Stimulated activated CD4-positive, alpha-beta T cell treated with anti-CD3 and anti-CD28 coated beads, Interleukin-1b, Interleukin-23, amount 100 ng/mL, for 48 hours (primary cell): ENCODE data around the gene OR5B3.
"Not testable (repeated sequence)": the region's sequence is repeated elsewhere in the genome, so short reads cannot be mapped to it uniquely, and the experiment has no call there.

ENCODE experiments used
- DNase-seq: peaks from one replicate; pipeline ENCODE4 v3.0.0-alpha.2; 2020

Gene OR5B3

DNA sequence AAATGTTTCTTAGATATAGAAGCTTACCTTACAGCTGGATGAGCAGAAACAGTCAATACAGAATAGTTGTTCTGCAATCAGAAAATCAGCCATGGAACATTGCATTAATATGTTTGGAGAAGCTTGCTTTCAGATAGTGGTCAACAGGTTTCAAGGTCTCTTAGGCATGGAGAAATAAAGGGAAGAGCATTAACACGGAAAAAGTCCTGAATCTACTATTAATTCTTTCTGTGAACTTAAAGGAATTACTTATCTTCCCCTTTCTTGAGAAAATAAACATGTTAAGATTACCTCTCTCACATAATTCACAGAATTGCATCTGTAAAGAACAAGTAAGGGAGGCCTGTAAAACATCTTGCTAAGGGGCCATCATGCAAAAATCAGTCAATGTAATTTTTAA, at the start of gene OR5B3:
Gene OR5B3 (minus strand): TSS at position 101 of the 400 bp plus-strand sequence. CDS start 3,465 bp downstream, outside the sequence.
- no peak for DNase-seq

DNA sequence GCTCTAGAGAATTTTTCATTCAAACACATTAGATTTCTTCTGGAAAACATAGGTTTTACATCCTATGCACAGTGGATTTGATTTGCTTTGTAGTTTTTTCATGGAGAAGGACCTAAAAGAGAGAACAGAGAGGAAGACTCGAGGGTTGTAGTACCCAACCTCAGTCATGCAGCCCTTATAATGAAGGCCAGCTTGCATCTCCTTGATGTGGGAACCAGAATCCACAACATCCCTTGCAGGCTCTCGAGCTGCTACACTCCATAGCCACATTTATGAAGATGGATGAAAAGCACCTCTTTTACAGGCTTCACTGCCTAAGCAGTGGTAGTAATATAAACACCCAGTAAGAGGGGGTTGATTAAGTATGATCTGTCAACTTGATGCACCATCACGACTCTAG, 44.9 kb upstream of the OR5B3 start:
- no peak for DNase-seq

DNA sequence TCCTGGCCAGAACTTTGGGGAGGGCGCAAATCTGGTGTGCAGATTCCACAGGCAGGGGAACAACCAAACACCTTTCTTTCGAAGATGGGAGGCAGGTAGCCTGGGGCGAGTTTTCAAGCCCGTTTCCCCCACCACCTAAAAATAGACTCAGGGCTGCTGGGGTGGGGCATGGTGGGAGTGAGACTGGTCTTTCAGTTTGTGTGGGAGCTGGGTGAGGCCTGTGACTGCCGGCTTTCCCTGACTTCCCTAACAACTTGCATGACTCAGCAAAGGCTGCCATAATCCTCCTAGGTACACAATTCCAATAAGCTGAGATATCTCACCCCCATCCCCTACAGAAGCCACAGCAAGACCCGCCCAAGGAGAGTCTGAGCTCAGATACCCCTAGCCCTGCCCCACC, 39.6 kb upstream of the OR5B3 start:
- no peak for DNase-seq

DNA sequence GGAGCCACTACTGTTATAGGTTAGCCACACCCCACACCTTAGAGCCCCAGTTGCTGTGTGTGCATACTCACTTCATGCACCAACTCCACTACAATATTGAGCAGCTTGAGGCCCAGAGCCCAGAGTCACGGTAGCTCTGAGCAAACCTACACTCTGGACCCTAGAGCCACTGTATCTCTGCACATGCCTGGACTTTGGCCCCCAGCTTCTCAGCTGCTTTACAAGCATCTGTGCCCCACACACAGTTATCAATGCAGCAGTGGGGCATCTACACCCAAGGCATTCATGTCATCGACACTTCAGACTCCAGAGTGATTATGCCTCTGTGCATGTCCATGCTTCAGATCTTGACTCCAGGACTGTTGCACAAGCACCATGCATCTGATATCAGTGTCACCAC, 37.6 kb upstream of the OR5B3 start:
- DNase-seq, result no peak

DNA sequence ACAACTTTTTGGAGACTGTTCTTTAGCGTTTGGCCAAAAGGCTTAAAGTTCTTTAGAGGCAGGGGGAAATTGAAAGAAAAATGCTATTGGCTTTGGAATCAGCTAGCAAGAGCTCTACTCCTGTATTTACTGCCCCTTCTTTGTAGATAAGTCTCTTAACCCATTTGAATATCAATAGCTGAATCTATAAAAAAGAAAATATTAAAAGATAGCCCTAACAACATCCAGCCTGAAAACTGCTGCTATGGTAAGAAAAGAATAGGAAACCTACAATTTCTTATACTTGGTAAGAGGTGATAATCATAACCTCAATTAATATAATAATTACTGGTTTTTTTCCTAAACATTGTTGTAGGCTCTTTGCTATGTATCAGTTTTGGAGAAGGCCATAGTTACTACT, 35.5 kb upstream of the OR5B3 start, which contains the start of gene OR5B12:
Gene OR5B12 (minus strand): TSS at position 101 of the 400 bp plus-strand sequence. CDS start 2,085 bp downstream, outside the sequence.
- DNase-seq, result no peak

DNA sequence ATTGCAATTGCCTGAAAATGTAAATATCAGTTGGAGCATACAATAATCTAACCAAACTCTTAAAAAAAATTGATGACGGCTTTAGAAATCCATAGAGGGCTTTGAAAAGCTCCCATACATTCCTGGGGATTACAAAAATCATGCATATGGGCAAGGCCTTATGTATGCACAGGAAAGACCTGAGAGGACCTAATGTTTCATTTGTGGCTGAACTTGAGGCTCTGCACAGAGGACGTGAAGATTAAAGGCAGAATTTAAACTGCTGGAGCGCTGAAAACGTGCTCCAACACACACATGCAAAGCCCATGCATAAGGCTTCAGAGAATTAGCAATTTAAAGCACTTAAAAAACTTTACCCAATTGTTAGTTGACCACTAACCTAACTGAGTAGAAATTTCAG, 31.8 kb upstream of the OR5B3 start:
- no peak for DNase-seq

DNA sequence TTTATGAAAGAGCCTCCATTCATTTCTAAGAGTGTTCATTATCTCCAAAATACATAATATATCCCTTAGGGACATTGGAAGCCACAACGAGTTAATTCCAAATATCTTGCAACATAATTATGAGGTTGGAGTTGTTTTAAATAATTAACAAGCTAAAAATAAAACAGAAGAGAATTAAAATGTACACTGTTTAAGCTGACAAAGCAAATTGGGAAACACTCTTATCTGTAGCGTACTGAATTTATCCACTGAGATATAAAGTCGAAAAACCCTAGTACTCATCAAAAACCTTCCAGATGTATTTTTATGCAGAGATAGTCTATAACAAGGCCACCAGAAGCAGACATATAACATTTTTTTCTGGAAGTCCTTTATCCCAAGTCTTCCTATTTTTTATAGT, 27.5 kb upstream of the OR5B3 start:
- no peak for DNase-seq

DNA sequence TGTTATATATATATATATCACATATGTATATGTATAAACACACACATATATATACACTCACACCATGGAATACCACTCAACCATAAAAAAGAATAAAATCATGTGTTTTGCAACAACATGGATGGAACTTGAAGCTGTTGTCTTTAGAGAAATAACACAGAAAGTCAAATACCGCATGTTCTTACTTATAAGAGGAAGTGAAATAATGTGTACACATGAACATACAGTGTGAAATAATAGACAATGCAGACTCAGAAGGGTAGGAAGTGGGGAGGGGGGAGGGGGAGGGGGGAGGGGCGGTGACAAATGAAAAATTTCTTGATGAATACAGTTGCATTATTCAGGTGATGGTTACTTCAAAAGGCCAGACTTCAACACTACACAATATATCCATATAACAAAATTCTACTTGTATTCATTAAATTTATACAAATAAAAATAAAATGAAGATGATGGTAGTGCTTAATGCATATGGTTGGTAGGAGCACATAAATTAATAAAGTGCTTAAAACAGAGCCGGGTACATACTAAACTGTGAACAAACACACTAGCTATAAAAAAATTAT, 27.0 kb upstream of the OR5B3 start:
- DNase-seq, result no peak

DNA sequence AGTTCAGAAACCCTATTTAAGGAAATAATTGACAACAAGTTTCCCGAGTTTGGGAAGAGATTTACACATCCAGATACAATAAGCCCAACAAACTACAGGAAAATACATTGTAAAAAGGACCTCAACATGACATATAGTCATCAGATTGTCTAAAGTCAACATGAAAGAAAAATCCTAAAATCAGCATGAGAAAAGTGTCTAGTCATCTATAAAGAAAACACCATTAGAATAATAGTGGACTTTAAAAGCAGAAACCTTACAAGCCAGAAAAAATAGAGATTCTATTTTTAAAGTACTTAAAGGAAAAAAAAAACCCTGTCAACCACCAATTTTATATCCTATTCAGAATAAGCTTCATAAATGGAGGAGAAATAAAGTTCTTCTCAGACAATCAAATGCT, 22.6 kb upstream of the OR5B3 start:
- no peak for DNase-seq

DNA sequence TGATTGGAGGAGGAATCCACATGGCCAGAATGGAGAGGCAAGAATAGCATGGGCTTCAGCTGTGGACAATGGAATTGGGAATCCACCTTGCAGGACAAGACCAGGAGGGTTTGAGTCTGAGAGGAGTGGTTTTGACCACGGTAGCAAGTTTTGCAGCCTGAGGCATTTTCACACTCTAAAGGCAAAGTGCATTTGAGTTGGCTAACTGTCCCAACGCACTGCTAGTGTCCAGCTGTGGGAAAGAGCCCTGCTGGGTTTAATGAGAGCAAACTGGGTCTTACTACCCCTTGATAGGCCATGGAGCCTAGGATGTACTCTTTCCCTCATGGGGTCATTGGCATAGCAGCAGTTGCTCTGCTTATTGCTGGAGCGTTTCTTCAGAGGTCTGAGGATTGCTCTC, 21.3 kb upstream of the OR5B3 start, which contains the start of gene OR5B2:
Gene OR5B2 (minus strand): TSS at position 101 of the 400 bp plus-strand sequence. CDS start 4,860 bp downstream, outside the sequence.
- no peak for DNase-seq

DNA sequence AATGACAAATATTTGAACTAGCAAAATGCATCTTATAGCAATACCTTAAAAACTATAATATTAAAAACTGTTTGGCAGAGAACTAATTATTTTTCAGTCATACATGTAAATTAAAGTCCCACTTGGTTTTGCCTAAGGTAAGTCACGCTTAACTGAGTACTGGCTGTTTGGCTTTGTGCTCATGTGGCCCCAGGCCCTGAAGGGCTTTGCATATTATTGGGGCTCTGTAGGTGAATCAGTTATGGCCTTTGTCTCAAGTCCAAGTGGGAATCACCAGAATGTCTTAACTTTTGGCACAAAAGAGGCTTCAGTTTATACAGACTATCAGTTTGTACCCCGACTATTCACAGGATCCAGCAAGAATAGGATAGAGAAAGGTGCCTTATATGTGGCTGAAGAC, 7.1 kb downstream of the OR5B3 start:
- DNase-seq, result not testable (repeated sequence)

DNA sequence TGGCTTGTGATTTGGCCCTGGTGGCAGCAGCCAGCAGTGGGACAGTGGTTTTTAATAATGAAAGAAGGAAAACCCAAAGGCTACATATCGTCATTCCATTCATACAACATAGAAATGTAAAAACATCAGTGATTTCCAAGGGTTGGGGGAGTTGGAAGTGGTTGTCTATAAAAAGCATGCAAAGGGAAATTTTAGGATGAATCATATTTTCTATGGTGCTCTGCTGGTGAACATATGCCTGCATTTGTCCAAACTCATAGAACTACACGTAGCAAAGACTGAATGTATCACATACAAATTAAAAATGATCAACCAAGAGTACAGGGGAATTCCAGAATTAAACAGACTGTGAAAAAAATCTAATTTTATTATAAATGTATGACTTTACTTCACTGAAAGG, 11.1 kb downstream of the OR5B3 start:
- no peak for DNase-seq

DNA sequence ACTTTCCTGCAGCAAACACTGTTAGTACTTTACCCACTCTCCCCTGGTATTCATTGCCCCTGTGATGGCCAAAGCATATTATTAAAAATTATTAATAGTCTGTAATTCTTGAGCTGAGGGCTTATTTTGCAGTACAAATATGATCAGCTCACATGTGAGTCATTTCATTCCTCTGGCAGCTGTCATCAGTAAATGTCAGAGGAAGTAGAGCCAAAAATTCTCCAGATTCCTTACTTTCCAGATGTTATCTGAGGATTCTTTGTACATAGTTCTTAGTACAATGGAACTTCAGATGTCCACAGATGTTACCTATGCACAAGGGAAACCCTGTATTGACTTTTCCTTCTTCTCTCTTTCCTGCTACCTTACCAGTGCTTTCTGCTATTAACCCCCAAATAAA, 12.5 kb downstream of the OR5B3 start:
- no peak for DNase-seq

DNA sequence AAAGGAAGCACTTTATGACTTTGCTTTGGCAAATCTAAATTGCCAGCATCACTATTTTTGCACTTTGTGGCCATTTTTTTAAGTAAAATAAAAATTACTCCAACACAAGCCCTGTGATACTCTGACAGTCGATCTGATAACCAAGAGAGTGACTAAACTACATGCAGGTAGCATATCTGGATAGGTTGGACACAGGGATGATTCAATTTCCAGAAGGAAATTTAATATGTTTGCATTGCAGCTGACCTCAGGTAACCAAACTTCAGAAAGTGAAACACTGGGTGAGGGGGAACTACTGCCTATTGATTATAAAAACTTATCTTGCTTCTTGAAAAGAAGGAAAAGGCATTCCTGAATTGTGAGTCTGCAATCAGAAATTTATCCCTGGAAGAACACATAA, 13.9 kb downstream of the OR5B3 start:
- no peak for DNase-seq

DNA sequence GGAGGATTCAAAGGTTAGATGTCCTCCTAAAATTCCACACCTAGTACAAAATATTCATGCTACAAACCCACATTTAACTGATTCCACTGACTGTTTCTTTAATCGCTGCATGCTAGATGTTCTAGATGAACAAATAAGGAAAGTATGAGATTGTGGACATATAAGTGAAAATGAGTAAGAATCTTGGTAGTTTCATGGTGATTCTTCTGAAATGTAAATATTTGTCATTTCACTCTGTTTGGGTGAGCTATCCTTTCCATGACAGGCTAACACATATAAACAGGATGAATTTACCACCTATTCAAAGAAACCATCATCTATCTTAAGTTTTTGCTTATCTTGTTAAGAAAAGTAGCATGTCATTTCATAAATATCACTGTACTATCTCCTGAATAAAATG, 14.8 kb downstream of the OR5B3 start:
- no peak for DNase-seq

DNA sequence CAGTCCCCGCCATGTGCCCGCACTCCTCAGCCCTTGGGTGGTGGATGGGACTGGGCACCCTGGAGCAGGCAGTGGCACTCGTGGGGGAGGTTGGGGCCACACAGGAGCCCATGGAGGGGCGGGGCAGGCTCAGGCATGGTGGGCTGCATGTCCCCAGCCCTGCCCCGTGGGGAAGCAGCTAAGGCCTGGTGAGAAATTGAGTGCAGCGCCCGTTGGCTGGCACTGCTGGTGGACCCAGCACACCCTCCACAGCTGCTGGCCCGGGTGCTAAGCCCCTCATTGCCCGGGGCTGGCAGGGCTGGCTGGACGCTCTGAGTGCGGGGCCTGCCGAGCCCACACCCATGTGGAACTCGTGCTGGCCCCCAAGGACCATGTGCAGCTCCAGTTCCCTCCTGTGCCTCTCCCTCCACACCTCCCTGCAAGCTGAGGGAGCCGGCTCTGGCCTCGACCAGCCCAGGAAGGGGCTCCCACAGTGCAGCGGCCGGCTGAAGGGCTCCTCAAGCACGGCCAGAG, 16.1 kb downstream of the OR5B3 start:
- DNase-seq, result no peak

DNA sequence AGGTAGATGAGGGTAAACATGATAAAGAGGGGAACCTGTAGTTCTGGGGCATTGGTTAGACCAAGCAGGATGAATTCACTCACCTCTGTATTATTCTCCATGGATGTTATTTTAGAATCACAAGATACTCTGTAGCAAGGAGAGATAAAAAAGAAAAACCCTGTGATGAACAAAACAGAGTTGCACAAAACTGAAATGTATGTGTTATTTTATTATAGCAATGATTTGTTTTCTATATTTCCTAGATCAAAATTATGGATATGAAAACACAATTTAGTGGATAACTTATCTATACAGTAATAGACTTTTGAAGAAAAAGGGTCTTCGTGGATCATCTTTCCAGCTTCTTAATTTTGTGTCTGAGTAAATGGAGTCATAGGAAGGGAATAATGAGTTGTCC, 47.7 kb downstream of the OR5B3 start, which contains the start of gene OR5B17:
Gene OR5B17 (minus strand): TSS at position 101 of the 400 bp plus-strand sequence. CDS start 0 bp downstream, at position 101.
- no peak for DNase-seq

DNA sequence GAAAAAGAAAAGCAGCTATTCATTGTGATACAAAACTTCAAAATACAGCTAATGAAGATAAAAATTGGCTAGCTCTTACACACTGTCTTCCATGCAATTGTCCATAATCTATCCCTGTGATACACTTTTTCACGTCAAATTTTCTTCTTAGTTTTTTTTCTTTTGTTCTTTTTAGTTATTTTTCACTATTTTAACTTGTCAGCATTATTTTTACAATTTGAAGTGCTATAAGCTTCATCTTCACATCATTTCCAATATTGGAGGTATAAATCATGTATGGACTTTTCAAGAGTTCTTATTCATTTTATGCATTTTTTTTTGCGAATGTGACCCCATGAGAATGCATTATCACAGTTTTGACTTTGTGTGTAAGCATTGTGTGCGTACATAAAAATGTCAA, 51.9 kb downstream of the OR5B3 start:
- no peak for DNase-seq
